SK-MEL-5 (cell line): ENCODE measurements around the gene TCEANC. TPM values are rescaled to one million over a fixed set of nuclear protein-coding genes. Genes with fewer than 3 reads are reported as not detected.
"Not testable (repeated sequence)": the region's sequence is repeated elsewhere in the genome, so short reads cannot be mapped to it uniquely, and the experiment has no call there.

Experiments
- DNase-seq: peaks from one replicate; pipeline ENCODE4 v3.0.0-alpha.2; 2016; ENCODE audit warnings: low read depth, low spot score
- in situ Hi-C: cut with HindIII; loops from 2 replicates; pipeline ENCODE4 v1.10.0; 2016; ENCODE audit warnings: low sequenced_read_pairs, high pct_unique_total_duplicates, low pct_unique_long_range_greater_than_20kb
- polyA plus RNA-seq, 2 experiments: library from polyadenylated mRNA; depleted of rRNA; stranded (reverse); fragments of >200 nt; gene quantifications; 2 replicates each; pipeline ENCODE4 v1.2.3, GENCODE V29; 2015
- total RNA-seq: library from RNA; depleted of rRNA; stranded (reverse); fragments of >200 nt; shearing (Covaris generic); gene quantifications from 2 replicates; pipeline ENCODE4 v1.2.3, GENCODE V29; 2014; rRNA removed

TCEANC gene, protein sequence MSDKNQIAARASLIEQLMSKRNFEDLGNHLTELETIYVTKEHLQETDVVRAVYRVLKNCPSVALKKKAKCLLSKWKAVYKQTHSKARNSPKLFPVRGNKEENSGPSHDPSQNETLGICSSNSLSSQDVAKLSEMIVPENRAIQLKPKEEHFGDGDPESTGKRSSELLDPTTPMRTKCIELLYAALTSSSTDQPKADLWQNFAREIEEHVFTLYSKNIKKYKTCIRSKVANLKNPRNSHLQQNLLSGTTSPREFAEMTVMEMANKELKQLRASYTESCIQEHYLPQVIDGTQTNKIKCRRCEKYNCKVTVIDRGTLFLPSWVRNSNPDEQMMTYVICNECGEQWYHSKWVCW
- total RNA-seq, result 4.1 and 5.4 TPM in 2 replicates
- 1.5 and 2.7 TPM in 2 replicates for polyA plus RNA-seq (2015; cell fraction: cytosol; rRNA removed)
- polyA plus RNA-seq (2015; cell fraction: nucleus; rRNA removed), result 9.6 and 12.0 TPM in 2 replicates

DNA sequence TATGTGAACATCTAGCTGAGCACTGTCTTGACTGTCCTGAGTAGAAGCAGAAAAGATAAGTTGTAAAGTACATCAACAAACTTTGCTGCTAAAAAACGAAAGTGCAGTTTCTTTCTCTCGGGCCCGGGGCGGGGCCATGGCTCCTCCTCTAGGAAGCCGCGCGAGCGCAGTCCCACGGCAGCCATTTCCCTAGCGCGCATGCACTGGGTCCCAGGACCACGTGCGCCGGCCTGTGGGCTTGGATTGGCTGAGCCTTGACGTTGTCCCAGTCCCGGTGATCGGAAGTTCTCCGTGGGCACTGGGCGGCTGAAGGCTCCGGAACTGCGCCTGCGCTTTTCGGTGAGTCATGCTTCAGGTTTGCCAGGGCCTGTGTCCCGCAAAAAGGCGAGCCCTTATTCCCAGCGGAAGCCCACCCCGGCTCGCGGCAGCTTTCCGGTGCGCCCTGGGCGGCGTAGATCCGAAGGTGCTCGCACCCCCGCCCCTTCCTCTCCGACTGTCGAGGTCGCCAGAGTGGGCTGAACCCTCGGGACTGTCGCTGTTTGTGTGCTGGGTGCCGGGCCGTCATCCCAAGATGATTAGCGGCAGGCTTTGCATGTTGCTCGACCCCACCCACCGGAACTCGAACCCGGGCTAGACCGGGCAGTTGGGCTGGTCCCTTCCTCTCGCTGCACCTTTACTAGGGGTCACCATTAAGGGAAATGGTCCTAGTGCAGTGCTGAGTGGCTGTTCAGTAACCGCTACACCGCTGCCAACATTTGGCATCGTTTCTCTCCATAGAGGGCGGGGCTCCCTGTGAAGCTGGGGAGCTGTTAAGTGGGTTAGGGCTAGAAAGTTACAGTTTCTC lies at the start of gene TCEANC:
Gene TCEANC (plus strand): TSS at position 292 of the 844 bp plus-strand sequence. CDS start 9,368 bp downstream, outside the sequence.
- in situ Hi-C loops, result no loop called here
- peak; percentile 96 for DNase-seq

DNA sequence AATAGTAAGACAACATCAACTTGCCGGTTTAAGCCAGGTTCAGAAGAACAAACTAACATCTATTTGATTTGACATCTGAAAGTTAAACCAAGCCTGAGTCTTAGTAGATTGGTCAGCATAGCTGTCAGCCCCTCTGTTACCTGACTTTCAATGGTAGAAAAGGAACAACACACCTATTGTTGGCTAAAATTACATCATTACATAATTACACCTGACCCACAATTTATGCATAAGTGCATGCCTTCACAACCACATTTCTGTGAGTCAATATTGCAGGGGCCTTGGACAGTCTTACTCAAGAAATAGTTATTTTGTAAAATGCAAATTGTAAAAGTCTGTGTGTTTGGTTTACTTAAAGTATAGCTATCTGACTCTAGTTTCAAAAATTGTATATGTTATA lies 47.3 kb upstream of the TCEANC start:
- no peak for DNase-seq
- in situ Hi-C loops, result no loop called here

DNA sequence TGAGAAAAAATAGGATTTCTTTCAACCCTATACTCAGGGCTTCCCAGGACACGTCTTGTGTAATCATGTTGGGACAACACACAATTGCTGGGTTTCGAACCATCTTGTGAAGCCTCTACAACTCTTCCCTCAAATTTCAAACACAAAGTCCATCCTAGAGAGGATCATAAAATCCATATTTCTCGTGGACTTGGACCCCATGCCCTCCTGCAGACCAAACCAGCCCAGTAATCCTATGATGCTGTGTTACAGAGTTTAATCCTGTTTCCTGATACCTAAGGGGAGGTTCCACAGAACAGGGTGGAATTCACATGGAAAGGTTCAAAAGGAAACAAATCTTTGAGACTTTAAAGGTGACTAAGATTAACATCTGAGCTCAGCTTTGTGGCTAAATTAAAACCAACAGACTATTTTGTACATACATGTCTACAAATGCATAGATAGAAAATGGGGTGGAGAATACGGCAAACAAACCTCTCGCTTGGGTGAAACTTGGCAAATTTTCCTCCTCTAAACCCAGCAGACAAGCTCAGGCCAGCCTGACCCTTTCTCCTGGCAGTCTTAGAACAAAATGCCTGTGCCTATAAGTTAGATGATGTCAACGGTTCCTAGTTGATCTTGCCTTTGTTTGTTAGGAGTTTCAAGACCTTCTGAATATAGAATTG lies 45.5 kb upstream of the TCEANC start:
- DNase-seq, result no peak
- in situ Hi-C loops, result no loop called here

DNA sequence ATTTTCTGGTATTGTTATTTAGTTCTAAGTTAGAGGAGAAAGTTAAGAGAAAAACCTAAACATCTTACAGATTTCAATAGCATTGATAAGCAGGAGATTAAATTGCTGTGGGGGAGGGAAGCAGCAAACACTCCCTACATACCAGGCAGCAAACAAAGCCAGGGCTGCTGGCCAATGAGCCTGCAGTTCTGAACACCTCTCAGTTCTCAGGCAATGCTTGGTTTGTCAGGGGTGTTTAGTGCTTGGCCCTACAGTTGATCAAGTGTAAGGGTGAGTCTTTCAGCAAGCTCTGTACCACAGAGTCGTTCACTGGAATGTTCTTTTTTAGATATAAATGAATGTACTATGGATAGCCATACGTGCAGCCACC lies 45.0 kb upstream of the TCEANC start:
- DNase-seq, result no peak
- in situ Hi-C loops, result no loop called here

DNA sequence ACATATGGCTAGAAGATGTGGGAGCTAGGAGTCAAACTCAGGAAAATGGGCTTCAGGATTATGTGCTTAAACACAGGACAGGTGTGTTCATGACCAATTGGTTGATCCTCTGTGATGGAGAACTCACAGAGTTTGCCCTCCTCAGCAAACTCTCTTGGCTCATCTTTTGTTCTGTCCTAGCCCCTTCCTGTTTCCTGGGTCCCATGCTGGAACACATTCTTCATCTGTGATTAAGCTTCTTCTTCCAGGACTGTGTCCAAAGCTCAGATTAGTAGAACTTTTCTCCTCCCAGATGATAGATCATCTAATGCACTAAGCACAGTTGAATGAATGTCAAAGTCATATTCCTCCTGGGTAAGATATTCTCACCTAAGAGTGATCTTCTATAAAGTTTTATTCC lies 38.8 kb upstream of the TCEANC start:
- in situ Hi-C loops, result no loop called here
- DNase-seq, result no peak

DNA sequence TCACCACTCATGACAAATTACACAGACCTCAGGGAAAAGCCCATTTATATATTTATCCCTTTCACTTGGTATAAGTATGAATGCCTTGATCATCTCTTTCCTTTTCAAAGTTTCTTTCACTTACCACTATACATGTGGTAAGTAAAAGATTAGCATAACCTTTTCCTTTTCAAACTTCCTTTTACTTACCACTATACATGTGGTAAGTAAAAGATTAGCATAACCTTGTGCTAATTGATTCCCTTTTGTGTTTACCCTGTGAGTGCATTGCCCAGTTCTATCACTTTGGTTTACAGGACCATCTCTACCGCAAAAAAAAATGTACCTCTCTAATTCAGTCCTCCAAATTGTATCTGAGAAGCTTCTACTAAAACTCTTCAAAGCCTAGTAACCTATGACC lies 32.7 kb upstream of the TCEANC start:
- DNase-seq, result no peak
- in situ Hi-C loops, result no loop called here

DNA sequence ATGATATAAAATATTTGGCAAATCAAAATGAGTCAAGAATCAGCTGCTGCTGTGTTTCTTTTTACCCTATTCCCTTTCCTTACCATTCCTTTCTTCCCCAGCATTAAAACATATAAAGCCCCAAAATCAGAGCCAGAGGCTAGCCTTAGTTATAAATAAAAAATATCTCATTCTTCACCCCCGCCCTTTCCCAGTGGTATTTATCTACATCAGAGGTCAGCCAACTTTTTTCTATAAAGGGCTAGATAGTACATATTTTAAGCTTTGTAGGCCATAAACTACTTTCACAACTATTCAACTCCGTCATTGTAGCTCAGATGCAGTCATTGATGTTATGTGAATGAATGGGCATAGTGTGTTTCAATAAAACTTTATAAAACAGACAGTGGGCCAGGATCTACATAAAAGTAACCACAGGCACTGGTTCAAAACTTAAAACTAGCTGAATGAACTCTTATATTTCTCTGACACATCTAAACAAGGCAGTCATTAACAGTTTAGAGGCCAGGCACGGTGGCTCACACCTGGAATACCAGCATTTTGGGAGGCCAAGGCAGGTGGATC lies 30.5 kb upstream of the TCEANC start:
- in situ Hi-C loops, result no loop called here
- peak; percentile 1 for DNase-seq

DNA sequence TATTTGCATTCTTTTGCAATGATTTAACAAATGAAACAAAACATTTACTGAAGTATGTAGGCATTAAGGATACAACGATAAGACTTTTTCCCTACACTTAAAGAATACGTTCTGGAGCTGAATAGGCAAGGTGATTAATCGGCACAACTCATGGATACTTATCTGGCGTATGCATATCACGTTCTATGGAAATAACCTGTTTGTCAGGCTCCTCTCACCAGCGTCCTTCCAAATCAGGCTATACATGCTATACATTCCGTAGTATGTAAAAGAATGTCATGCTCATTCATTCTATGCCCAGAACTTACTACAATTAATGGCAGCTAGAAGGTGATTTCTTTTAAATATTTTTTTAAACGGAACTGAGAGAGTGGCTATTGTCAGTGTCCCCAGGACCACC lies 25.6 kb upstream of the TCEANC start:
- no peak for DNase-seq
- in situ Hi-C loops, result no loop called here

DNA sequence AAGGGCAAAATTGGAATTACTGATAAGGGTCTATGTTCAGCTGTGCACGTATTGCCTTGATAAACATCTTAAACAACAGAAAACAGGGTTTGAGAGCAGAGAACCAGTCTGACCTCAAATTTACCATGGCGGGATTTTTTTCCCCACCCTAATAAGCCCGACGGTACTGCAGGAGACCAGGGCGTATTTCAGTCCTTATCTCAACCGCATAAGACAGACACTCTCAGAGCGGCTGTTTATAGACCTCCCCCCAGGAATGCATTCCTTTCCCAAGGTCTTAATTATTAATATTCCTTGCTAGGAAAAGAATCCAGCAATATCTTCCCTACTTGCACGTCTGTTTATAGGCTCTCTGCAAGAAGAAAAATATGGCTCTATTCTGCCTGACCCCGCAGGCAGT lies 15.7 kb upstream of the TCEANC start:
- in situ Hi-C loops, DNase-seq: not testable (repeated sequence)

DNA sequence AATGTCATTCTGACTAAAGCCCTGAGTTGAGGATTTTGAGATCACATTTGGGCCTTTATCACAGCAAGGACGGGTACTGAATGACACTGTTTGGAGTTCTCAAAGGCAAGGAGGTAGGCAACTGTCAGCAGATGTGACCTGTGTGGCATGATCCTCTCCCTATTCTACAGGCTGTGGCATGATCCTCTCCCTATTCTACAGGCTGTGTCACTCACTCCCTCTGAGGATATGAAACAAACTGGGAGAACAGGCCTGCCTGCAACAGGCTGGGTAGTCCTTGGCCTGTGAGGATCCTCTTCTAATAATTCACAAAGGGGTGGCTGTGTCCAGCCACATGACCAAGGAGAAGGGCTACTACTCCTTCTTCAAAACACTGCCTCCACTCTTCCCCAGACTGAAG lies 14.9 kb upstream of the TCEANC start:
- in situ Hi-C loops, result no loop called here
- DNase-seq, result no peak

DNA sequence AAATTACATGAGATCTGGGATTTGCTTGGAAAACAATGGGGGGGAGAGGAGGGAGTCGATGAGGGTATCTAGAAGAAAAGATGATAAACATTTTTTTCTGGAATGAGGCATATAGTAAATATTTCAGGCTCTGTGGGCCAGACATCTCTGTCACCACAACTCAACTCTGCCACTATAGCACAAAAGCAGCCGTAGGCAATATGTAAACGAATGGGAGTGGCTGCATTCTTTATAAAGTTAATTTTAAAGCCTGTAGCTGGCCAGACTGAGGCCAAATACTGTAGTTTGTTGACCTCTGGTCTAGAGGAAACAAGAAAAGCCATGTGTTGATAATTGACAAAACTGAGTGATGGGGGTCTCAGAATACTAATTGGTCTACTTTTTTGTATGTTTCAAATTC lies 14.1 kb upstream of the TCEANC start:
- in situ Hi-C loops, result no loop called here
- no peak for DNase-seq

DNA sequence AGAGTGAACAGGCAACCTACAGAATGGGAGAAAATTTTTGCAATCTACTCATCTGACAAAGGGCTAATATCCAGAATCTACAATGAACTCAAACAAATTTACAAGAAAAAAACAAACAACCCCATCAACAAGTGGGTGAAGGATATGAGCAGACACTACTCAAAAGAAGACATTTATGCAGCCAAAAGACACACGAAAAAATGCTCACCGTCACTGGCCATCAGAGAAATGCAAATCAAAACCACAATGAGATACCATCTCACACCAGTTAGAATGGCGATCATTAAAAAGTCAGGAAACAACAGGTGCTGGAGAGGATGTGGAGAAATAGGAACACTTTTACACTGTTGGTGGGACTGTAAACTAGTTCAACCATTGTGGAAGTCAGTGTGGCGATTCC lies 11.3 kb upstream of the TCEANC start:
- in situ Hi-C loops, DNase-seq: not testable (repeated sequence)

DNA sequence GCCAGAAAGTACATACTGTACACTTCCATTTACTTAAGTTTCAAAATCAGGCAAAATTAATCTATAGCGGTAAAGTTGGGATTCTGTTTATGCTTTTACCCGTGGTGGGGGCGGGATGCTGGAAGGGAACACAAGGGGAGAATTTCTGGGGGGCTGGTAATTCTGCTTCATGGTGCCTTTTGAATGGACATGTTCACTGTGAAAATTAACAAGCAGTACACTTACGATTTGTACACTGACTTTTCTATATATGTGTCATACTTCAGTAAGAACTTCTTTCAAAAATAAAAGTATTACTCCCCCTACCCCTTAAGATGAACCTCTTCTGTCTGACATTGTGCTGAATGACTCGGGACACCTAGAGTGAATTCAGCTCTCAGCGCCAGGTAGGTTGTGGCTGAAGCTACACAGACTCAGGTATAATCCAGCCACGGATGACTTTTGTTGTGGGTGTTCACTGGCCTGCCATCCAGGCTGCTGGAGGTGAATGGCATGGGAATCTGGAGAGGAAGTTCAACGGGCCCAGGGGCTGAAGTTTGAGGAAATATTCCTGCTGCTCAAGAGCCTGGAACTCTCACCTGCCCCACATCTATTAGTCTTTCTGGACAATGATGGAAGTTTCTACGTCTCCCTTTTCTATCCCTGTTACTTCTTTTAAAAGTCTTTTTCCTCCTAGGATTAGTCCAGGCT lies 7.3 kb upstream of the TCEANC start:
- no peak for DNase-seq
- in situ Hi-C loops, result no loop called here

DNA sequence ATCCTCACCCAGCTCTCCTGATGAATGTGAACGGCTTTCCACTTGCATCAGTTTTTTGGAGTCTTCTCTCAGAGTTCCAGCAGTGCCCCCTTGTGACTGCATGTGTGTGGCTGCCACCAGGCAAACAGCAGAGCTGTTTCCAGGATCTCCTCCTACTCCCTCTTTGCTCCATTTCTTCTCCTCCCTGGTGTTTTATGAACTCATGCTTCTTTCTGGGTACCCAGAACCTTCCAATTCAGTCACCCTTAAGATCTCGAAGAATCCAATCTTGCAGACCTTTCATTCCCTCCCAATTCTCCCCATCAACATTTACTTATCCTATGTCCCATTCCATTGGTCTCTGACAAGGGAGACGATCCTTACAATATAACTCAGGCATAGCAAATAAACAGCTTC lies 6.8 kb upstream of the TCEANC start:
- in situ Hi-C loops, result no loop called here
- peak; percentile 81 for DNase-seq

DNA sequence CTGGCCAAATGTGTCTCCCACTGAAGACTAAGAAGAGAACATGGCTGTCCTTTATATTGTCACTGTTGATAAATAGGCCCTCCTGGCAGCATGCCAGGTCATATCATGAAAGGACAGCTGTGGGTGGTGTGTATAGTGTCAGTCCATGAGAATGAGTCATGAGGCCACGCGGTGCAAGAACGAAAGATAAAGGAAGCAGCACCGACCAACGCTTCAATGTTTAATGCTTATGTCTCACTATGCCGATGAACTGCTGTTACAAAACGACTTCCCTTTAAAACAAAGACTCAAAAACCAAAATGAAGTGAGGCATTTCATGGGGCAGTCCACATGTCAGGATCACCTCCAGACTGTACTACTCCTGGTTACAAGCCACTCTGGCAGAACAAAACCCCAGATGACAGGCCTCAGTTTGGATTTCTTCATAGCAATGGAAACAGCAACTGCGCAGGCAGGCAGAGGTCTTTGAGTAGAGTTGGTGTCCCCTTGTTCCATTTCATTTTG lies 5.2 kb upstream of the TCEANC start:
- peak; percentile 81 for DNase-seq

DNA sequence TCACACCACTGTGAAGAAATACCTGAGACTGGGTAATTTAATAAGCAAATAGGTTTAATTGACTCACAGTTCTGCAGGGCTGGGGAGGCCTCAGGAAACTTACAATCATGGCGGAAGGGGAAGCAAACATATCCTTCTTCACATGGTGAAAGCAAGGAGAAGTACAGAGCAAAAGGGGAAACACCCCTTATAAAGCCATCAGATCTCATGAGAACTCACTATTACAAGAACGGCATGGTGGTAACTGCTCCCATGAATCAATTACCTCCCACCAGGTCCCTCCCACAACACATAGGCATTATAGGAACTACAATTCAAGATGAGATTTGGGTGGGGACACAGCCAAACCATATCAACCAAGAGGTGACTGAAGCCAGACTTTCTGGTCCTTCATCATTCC lies 4.6 kb upstream of the TCEANC start:
- in situ Hi-C loops, DNase-seq: not testable (repeated sequence)

More for the DNA sequence above, 5.2 kb upstream of the TCEANC start:
- in situ Hi-C loops, result no loop called here

DNA sequence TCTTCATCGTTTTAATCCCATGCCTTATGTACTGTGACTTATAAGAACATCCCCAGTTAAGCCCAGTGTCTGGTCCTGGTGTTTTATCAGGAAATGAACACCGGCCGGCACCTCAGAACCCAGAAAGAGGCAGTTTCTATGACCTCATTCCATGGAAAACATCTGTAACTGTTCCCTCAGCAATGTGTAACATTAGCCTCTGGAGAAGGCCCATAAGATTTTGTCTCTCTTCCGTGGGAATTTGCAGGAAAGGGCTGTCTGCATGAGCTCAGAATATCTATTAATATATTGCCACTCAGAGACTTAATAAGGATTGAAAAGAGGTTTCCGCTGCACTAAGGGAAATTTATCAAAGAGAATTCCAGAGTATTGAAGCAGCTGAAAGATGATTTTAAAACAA lies 3.1 kb upstream of the TCEANC start:
- in situ Hi-C loops, result no loop called here
- no peak for DNase-seq
